GM23248 (cell line): Measurements from ENCODE around the gene TRIM36. TPM values are rescaled to one million over a fixed set of nuclear protein-coding genes. Genes with fewer than 3 reads are reported as not detected.

Experiments used
- DNase-seq: peaks from one replicate; pipeline ENCODE4 v3.0.0-alpha.2; 2015
- H2AFZ ChIP-seq: fragments of 200-600 bp; sonication (generic); 2 replicates; pipeline ENCODE4 v1.6.1; 2016; ENCODE audit warnings: antibody characterized with exemption
- H3F3A ChIP-seq: fragments of 200-600 bp; sonication (generic); 2 replicates; pipeline ENCODE4 v1.6.1; 2016; ENCODE audit warnings: mild to moderate bottlenecking, antibody characterized with exemption, mixed run types; ENCODE audit not compliant: insufficient read depth
- H3K27ac ChIP-seq: fragments of 200-600 bp; sonication (generic); 2 replicates; pipeline ENCODE4 v1.5.1; 2016; ENCODE audit warnings: mild to moderate bottlenecking
- H3K27me3 ChIP-seq: fragments of 200-600 bp; sonication (generic); replicated peaks from 2 replicates; pipeline ENCODE4 v1.6.1; 2016; ENCODE audit warnings: mild to moderate bottlenecking; ENCODE audit not compliant: insufficient read depth
- H3K36me3 ChIP-seq: fragments of 200-600 bp; sonication (generic); 2 replicates; pipeline ENCODE4 v1.6.1; 2016; ENCODE audit warnings: low read depth, mild to moderate bottlenecking
- H3K4me1 ChIP-seq: fragments of 200-600 bp; sonication (generic); 2 replicates; pipeline ENCODE4 v1.6.1; 2016; ENCODE audit warnings: mild to moderate bottlenecking; ENCODE audit not compliant: insufficient read depth
- H3K4me2 ChIP-seq: fragments of 200-600 bp; sonication (generic); one replicate; pipeline ENCODE4 v1.6.1; 2016; ENCODE audit warnings: mild to moderate bottlenecking; ENCODE audit not compliant: unreplicated experiment
- H3K4me3 ChIP-seq: fragments of 200-600 bp; sonication (generic); 2 replicates; pipeline ENCODE4 v1.5.1; 2016; ENCODE audit warnings: mild to moderate bottlenecking
- H3K79me2 ChIP-seq: fragments of 200-600 bp; sonication (generic); 2 replicates; pipeline ENCODE4 v1.6.1; 2016; ENCODE audit warnings: mild to moderate bottlenecking; ENCODE audit not compliant: insufficient read depth
- H3K9ac ChIP-seq: fragments of 200-600 bp; sonication (generic); 2 replicates; pipeline ENCODE4 v1.6.1; 2016; ENCODE audit warnings: mild to moderate bottlenecking
- H3K9me2 ChIP-seq: fragments of 200-600 bp; sonication (generic); 2 replicates; pipeline ENCODE4 v1.6.1; 2016; ENCODE audit warnings: mixed run types, mild to moderate bottlenecking, moderate library complexity; ENCODE audit not compliant: insufficient read depth
- H3K9me3 ChIP-seq: fragments of 200-600 bp; sonication (generic); one replicate; pipeline ENCODE4 v1.6.1; 2017; ENCODE audit warnings: low read depth
- H4K20me1 ChIP-seq: fragments of 200-600 bp; sonication (generic); 2 replicates; pipeline ENCODE4 v1.6.0; 2016; ENCODE audit not compliant: insufficient read depth
- EZH2 ChIP-seq: fragments of 200-600 bp; sonication (generic); IDR thresholded peaks from 2 replicates; pipeline ENCODE4 v1.6.1; 2018; ENCODE audit warnings: antibody characterized with exemption, mild to moderate bottlenecking; ENCODE audit not compliant: insufficient read depth, poor library complexity, severe bottlenecking
- EZH2phosphoT487 ChIP-seq: fragments of 200-600 bp; sonication (generic); IDR thresholded peaks from 2 replicates; pipeline ENCODE4 v1.6.1; 2018; ENCODE audit warnings: antibody characterized with exemption, moderate library complexity, mild to moderate bottlenecking, low read depth; ENCODE audit not compliant: insufficient read depth
- WGBS, 2 experiments: methylation state at CpG; one replicate each; pipeline ENCODE4 v1.1.6; 2015 to 2017; ENCODE audit warnings: low lambda C conversion rate in 2 of 2, low coverage in 1 of 2; ENCODE audit errors: missing lambda C conversion rate in 2 of 2; 5-methylcytosine and 5-hydroxymethylcytosine counted together
- in situ Hi-C: fragments of 300-500 bp; cut with MboI; formaldehyde crosslinking; loops from 2 replicates; pipeline ENCODE4 v1.15.0; 2020
- polyA plus RNA-seq: library from polyadenylated mRNA; unstranded; fragments of >200 nt; fragmentation: Nextera tagmentation; extraction: Ambion mirVana; gene quantifications from 2 replicates; pipeline ENCODE4 v1.2.1, GENCODE V29; 2016
- total RNA-seq: library from RNA; depleted of rRNA; stranded (reverse); fragments of >200 nt; shearing (Covaris generic); gene quantifications from 2 replicates; pipeline ENCODE4 v1.2.3, GENCODE V29; 2014

TRIM36 gene
- total and polyA plus RNA-seq, 2 experiments from 2014 or later: not detected

GRCh38 chr5:115160975-115161475 lies 8.7 kb downstream of the TRIM36 start:
- Histone ChIP-seq H4K20me1 (no peaks in the 10 kb centered on the region), H3F3A (no peaks in the 10 kb centered on the region), H3K27ac (no peak overlapping the region), H3K36me3 (no peaks in the 10 kb centered on the region), H3K27me3 (peaks cover 19% of the 10 kb centered on the region), H2AFZ (no peak overlapping the region), H3K4me1 (no peaks in the 10 kb centered on the region), H3K9ac (no peak overlapping the region), H3K9me3 (no peaks in the 10 kb centered on the region), H3K4me2 (no peak overlapping the region), H3K4me3 (no peak overlapping the region), H3K9me2 (no peaks in the 10 kb centered on the region), H3K79me2 (no peaks in the 10 kb centered on the region)
- WGBS, 2 experiments: 53 to 67% methylated on average over 3 of the region's 3 CpGs
- TF ChIP-seq EZH2phosphoT487 (no peak), EZH2 (no peak)
- no peak for DNase-seq
- in situ Hi-C loops: no loop called here

- Histone ChIP-seq H3K27me3 (peaks cover 14% of the 10 kb centered on the region; the same call in 1 of the 2 replicates), H3K4me1 (no peaks in the 10 kb centered on the region), H4K20me1 (no peaks in the 10 kb centered on the region), H2AFZ (no peak overlapping the region), H3K9me2 (no peaks in the 10 kb centered on the region), H3K9ac (no peak overlapping the region), H3K36me3 (no peaks in the 10 kb centered on the region), H3K79me2 (no peaks in the 10 kb centered on the region), H3K4me2 (no peak overlapping the region), H3K27ac (no peak overlapping the region), H3F3A (no peaks in the 10 kb centered on the region), H3K9me3 (no peaks in the 10 kb centered on the region), H3K4me3 (no peak overlapping the region)
- 47 to 57% methylated on average over 6 of the region's 6 CpGs for WGBS, 2 experiments
- in situ Hi-C loops: no loop called here
- DNase-seq: no peak
- TF ChIP-seq EZH2phosphoT487: no peak
- TF ChIP-seq EZH2: no peak
These were observed 18.4 kb downstream of the TRIM36 start for GRCh38 chr5:115151208-115151805.

GRCh38 chr5:115150512-115150911 lies 19.2 kb downstream of the TRIM36 start:
- no peaks in the 10 kb centered on the region for H3F3A ChIP-seq
- TF ChIP-seq EZH2 (no peak), EZH2phosphoT487 (no peak)
- H3K4me2 ChIP-seq: no peak overlapping the region
- H3K27me3 ChIP-seq: peaks cover 11% of the 10 kb centered on the region; the same call in 1 of the 2 replicates
- H3K27ac ChIP-seq: no peak overlapping the region
- in situ Hi-C loops: no loop called here
- 44% methylated on average over 5 of the region's 5 CpGs for WGBS, 2 experiments
- H2AFZ ChIP-seq: no peak overlapping the region
- no peaks in the 10 kb centered on the region for H3K79me2 ChIP-seq
- H3K36me3 ChIP-seq: no peaks in the 10 kb centered on the region
- no peaks in the 10 kb centered on the region for H4K20me1 ChIP-seq
- H3K9me3 ChIP-seq: no peaks in the 10 kb centered on the region
- no peak overlapping the region for H3K9ac ChIP-seq
- H3K4me1 ChIP-seq: no peaks in the 10 kb centered on the region
- H3K4me3 ChIP-seq: no peak overlapping the region
- H3K9me2 ChIP-seq: no peaks in the 10 kb centered on the region
- DNase-seq: no peak

GRCh38 chr5:115147052-115147451 lies 22.7 kb downstream of the TRIM36 start:
- no peak for TF ChIP-seq EZH2
- TF ChIP-seq EZH2phosphoT487: no peak
- 32 to 38% methylated on average over 5 of the region's 5 CpGs for WGBS, 2 experiments
- H3K4me2 ChIP-seq: no peak overlapping the region
- no peak overlapping the region for H3K9ac ChIP-seq
- no peaks in the 10 kb centered on the region for H3K79me2 ChIP-seq
- 0 out of 2 replicates have a peak, but pooled peaks cover 6% of the 10 kb centered on the region for H3K27me3 ChIP-seq
- in situ Hi-C loops: no loop called here
- no peaks in the 10 kb centered on the region for H4K20me1 ChIP-seq
- no peaks in the 10 kb centered on the region for H3K9me3 ChIP-seq
- no peaks in the 10 kb centered on the region for H3K9me2 ChIP-seq
- no peak overlapping the region for H3K4me3 ChIP-seq
- H3K36me3 ChIP-seq: no peaks in the 10 kb centered on the region
- no peaks in the 10 kb centered on the region for H3K4me1 ChIP-seq
- no peak for DNase-seq
- no peaks in the 10 kb centered on the region for H3F3A ChIP-seq
- no peak overlapping the region for H3K27ac ChIP-seq
- H2AFZ ChIP-seq: no peak overlapping the region
